BE2C (cell line): ENCODE results near the gene BAHCC1.

Experiments
- DNase-seq: peaks from one replicate; pipeline ENCODE4 v3.0.0-alpha.2; 2020
- H3K27me3 ChIP-seq: fragments of 250-450 bp; sonication (Bioruptor Pico); 2 replicates; pipeline ENCODE4 v1.5.1; 2020; ENCODE audit warnings: mild to moderate bottlenecking
- H3K36me3 ChIP-seq: fragments of 250-450 bp; sonication (Bioruptor Pico); 2 replicates; pipeline ENCODE4 v1.5.1; 2020; ENCODE audit warnings: mild to moderate bottlenecking
- H3K4me1 ChIP-seq: fragments of 250-450 bp; sonication (Bioruptor Pico); 2 replicates; pipeline ENCODE4 v1.5.1; 2020
- H3K4me3 ChIP-seq: 2 replicates; pipeline ENCODE4 v1.5.1; 2011; ENCODE audit warnings: low read depth, low read length
- H3K9me3 ChIP-seq: fragments of 250-450 bp; sonication (Bioruptor Pico); 2 replicates; pipeline ENCODE4 v1.5.1; 2020
- TF ChIP-seq, protein P1 (sequence below): IDR thresholded peaks from 2 replicates; pipeline ENCODE4 v1.5.1; 2012; ENCODE audit warnings: mild to moderate bottlenecking, low read depth, low read length

BAHCC1 gene

DNA sequence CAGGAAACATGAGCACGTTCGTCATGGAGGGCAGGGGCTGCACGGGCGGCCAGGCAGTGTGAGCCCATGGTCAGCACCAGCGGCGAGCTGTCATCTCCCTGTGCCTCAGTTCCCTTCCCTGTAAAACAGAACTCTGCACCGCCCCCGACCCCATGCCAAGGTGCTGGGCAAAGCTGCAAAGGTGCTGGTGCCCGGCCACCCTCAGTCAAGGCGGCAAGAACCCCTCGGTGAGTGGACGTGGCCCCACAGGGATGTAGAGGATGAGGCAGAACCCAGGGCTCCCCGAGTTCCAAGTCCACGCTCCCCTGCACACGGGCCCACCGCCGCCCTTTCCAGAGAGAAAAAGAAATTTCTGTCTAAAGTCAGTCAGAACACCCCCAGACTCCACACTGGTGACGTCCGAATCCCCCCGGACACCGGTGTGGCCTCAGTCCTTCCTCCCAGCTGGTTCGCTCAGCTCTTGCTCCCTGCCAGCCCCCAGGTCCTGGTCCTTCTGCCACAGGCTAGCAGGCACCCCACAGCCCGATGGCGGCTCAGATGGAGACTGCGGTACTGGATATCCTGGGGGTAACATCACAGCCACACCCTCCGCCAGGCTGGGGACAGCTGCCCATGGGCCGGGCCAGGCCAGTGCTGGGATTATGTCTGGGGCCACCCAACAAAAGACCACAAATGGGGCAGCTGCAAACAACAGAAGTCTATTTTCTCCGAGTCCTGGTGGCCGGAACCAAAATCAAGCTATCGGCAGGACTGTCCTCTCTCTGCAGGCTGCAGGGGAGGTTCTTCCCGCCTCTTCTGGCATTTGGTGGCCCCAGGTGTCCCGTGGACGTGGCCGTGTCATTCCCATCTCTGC lies 14.4 kb upstream of the BAHCC1 start:
- Histone ChIP-seq H3K9me3 (no peaks in the 10 kb centered on the region), H3K27me3 (no peaks in the 10 kb centered on the region), H3K4me3 (no peak overlapping the region), H3K4me1 (no peaks in the 10 kb centered on the region), H3K36me3 (no peaks in the 10 kb centered on the region)
- no peak for DNase-seq
- TF ChIP-seq, protein P1, sequence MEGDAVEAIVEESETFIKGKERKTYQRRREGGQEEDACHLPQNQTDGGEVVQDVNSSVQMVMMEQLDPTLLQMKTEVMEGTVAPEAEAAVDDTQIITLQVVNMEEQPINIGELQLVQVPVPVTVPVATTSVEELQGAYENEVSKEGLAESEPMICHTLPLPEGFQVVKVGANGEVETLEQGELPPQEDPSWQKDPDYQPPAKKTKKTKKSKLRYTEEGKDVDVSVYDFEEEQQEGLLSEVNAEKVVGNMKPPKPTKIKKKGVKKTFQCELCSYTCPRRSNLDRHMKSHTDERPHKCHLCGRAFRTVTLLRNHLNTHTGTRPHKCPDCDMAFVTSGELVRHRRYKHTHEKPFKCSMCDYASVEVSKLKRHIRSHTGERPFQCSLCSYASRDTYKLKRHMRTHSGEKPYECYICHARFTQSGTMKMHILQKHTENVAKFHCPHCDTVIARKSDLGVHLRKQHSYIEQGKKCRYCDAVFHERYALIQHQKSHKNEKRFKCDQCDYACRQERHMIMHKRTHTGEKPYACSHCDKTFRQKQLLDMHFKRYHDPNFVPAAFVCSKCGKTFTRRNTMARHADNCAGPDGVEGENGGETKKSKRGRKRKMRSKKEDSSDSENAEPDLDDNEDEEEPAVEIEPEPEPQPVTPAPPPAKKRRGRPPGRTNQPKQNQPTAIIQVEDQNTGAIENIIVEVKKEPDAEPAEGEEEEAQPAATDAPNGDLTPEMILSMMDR = no peak

DNA sequence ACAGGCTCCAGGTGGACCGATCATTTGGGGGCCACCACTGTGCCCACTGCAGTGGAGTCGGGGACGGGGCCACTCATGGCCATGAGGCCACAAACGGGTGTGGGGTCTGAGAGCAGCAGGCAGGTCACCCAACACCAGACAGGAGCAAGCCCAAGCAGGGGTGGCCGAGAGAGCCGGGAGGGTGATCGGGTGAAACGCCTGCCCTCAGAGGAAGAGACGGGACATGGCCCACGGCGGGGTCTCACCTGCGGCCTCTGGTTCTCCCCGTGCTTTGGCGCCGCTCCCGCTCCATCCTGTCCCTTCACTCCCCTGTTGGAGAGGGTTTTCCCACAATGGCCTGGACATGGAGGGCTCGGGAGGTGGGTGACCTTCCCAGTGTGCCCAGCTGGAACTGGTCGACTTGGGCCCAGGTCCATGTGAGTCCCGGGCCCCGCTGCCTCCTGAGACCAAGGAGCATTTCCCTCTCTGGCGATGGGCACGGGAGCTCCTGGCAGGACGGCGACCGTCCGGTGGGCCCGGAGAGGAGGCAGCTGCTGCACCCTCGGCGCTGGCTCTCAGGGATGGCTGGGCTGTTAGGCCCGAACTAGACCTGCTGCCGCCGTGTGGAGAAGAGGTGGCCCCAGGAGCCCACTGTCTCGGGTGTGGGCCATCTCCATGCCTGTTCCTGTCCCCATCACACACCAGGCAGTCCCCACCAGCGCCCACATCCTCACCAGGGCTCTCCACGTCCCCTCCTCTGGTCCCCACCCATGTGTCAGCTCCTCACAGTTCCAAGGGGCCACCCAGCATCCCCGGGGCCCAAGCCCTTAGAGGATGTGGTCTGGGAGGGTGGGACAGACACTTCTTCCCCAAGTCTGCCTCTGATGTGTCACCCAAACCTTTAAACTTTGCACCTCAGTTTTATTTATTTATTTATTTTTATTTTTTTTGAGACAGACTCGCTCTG lies 13.4 kb upstream of the BAHCC1 start:
- H3K9me3 ChIP-seq = no peaks in the 10 kb centered on the region
- H3K27me3 ChIP-seq = peaks cover 7% of the 10 kb centered on the region
- H3K36me3 ChIP-seq = no peaks in the 10 kb centered on the region
- DNase-seq = no peak
- TF ChIP-seq, protein P1 = no peak
- peaks cover 6% of the 10 kb centered on the region for H3K4me1 ChIP-seq
- no peak overlapping the region for H3K4me3 ChIP-seq

DNA sequence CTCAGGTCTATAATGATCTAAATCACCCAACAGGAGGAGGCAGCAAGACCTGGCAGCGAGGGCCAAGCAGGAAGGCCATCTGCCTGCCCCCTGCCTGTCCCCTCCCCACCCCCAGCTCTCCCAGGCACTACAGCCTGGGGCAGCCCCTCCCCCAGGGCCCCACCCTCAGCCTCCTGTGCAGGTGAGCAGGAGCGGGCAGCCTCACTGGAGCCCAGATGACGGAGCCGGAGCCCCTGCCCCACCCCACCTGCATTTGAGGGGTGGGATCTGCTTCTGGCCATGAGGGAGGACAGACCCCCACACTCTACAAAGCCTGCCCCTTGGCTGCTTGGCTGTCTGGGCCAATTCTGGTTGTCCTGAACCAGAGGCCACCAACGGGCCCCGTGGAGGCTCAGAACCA lies 12.4 kb upstream of the BAHCC1 start:
- no peak for DNase-seq
- Histone ChIP-seq H3K4me3 (no peak overlapping the region), H3K9me3 (no peaks in the 10 kb centered on the region), H3K36me3 (no peaks in the 10 kb centered on the region), H3K4me1 (peaks cover 9% of the 10 kb centered on the region), H3K27me3 (peaks cover 13% of the 10 kb centered on the region)
- TF ChIP-seq, protein P1 = no peak

DNA sequence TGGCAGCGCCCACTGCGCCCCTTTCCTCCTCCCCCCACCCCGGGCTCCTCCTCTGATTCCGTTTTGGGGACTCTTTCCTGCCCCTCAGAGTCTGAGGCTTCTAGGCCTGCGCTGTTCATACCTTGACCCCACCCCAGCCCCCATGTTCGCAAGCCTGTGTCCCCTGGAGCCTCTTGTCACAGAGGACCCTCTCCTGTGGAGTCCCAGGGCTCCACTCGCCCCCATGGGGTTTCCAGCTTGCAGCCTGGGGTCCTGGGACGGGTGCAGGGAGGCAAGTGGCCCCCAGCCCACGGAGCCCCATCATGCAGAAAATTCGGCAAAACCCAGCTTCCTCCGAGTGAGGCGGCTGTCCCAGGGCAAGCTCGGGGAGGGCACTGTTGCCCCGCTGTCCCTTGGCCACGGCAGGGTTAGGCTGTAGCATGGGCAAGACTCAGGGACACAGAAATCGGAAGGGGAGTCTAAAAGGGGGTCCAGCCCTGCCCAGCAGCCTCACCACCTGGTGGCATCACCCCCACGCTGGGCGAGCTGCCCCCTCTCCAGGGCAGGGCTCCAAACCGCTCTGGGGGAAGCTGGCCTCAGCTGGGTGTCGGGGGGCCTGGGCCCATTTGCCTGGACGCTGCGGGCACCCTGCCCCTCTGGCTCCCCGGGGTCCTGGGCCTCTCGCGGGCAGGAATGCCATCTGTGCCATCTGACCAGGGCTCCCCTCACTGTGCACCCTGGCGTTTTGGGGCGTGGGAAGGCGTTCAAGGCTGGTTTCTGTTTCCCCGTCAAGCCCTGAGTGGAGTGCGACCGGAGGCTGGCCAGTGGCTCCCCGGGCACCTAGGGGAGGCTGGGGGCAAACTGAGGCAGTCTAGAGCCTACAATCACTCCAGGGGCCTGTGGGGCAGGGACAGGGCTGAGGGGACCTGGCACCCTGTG lies 11.5 kb upstream of the BAHCC1 start:
- no peaks in the 10 kb centered on the region for H3K36me3 ChIP-seq
- no peaks in the 10 kb centered on the region for H3K9me3 ChIP-seq
- TF ChIP-seq, protein P1 = no peak
- no peak for DNase-seq
- H3K4me3 ChIP-seq = no peak overlapping the region
- peaks cover 18% of the 10 kb centered on the region for H3K4me1 ChIP-seq
- H3K27me3 ChIP-seq = peaks cover 13% of the 10 kb centered on the region

DNA sequence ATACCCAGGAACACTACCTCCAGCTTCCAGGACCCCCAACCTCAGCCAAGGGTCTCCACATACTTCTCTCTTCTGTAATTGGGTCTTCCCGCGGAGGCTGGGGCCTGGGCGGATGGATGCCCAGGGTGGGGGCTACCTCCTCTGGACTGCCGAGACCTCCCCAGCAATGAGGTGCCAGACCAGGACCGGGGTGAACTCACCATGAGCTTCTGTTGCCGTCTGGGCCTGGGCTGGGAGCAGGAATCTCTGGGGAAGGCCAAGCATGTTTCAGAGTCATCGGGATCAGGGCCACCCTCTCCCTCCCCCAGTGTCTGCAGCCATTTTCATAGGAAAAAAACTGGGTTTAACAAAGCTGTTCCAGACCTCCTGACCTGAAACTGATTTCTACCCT lies 10.3 kb upstream of the BAHCC1 start:
- H3K4me3 ChIP-seq = no peak overlapping the region
- no peak for DNase-seq
- H3K36me3 ChIP-seq = no peaks in the 10 kb centered on the region
- peaks cover 29% of the 10 kb centered on the region for H3K4me1 ChIP-seq
- H3K27me3 ChIP-seq = peaks cover 13% of the 10 kb centered on the region
- H3K9me3 ChIP-seq = no peaks in the 10 kb centered on the region
- TF ChIP-seq, protein P1 = no peak
